ENCODE measurements around the gene SLC8A3.

SLC8A3 gene

GRCh38 chr14:70073924-70074566 is 114.7 kb downstream of the SLC8A3 start:
- DNase-seq (ENCODE audit: low read depth), result peak; percentile 89
- H3K4me3 ChIP-seq (ENCODE audit: low read length), result no peak overlapping the region
- TF ChIP-seq CTCF (IDR thresholded peaks at IDR 0.05; ENCODE audit: insufficient read depth, low read depth, low read length, missing control alignments), result peak; percentile 98

- no peak overlapping the region for H3K4me3 ChIP-seq (ENCODE audit: low read length)
- peak; percentile 7 for DNase-seq (ENCODE audit: low read depth)
- TF ChIP-seq CTCF (IDR thresholded peaks at IDR 0.05; ENCODE audit: insufficient read depth, low read depth, low read length, missing control alignments), result no peak
Measured at GRCh38 chr14:70069186-70069585, 119.6 kb downstream of the SLC8A3 start.

- DNase-seq (ENCODE audit: low read depth), result no peak
- H3K4me3 ChIP-seq (ENCODE audit: low read length), result no peak overlapping the region
- TF ChIP-seq CTCF (IDR thresholded peaks at IDR 0.05; ENCODE audit: insufficient read depth, low read depth, low read length, missing control alignments), result no peak
Measured at GRCh38 chr14:70067810-70068209, 120.9 kb downstream of the SLC8A3 start.

- DNase-seq (ENCODE audit: low read depth), result no peak
- no peak for TF ChIP-seq CTCF (IDR thresholded peaks at IDR 0.05; ENCODE audit: insufficient read depth, low read depth, low read length, missing control alignments)
- H3K4me3 ChIP-seq (ENCODE audit: low read length), result no peak overlapping the region
Measured at GRCh38 chr14:70064136-70064865, 124.5 kb downstream of the SLC8A3 start.

- peak; percentile 75 for DNase-seq (ENCODE audit: low read depth)
- H3K4me3 ChIP-seq (ENCODE audit: low read length), result no peak overlapping the region
- no peak for TF ChIP-seq CTCF (IDR thresholded peaks at IDR 0.05; ENCODE audit: insufficient read depth, low read depth, low read length, missing control alignments)
Measured at GRCh38 chr14:70061108-70061507, 127.6 kb downstream of the SLC8A3 start.

- no peak for TF ChIP-seq CTCF (IDR thresholded peaks at IDR 0.05; ENCODE audit: insufficient read depth, low read depth, low read length, missing control alignments)
- DNase-seq (ENCODE audit: low read depth), result no peak
- no peak overlapping the region for H3K4me3 ChIP-seq (ENCODE audit: low read length)
Measured at GRCh38 chr14:70059545-70059944, 129.2 kb downstream of the SLC8A3 start.
